GM11168 (cell line): Measurements from ENCODE around the gene TMEM134.

Experiments
- in situ Hi-C: fragments of 300-500 bp; cut with MboI; formaldehyde crosslinking; loops from one replicate; pipeline ENCODE4 v1.12.0; 2022; ENCODE audit warnings: low sequenced_read_pairs; ENCODE audit not compliant: unreplicated experiment

Gene TMEM134

GRCh38 chr11:67441098-67441563 is 27.9 kb downstream of the TMEM134 start:
- in situ Hi-C loops: no loop called here

GRCh38 chr11:67440229-67441097 is 28.6 kb downstream of the TMEM134 start:
- in situ Hi-C loops: no loop called here

- in situ Hi-C loops: no loop called here
These were observed 29.5 kb downstream of the TMEM134 start for GRCh38 chr11:67439321-67440228.

- in situ Hi-C loops: no loop called here
These were observed 30.7 kb downstream of the TMEM134 start for GRCh38 chr11:67438158-67438902.

- in situ Hi-C loops: no loop called here
These were observed 31.3 kb downstream of the TMEM134 start for GRCh38 chr11:67437809-67438157.

- in situ Hi-C loops: no loop called here
These were observed 31.8 kb downstream of the TMEM134 start, which contains the start of gene PTPRCAP for GRCh38 chr11:67437082-67437808. Gene PTPRCAP (minus strand): TSS chr11:67437682. CDS start chr11:67437619, 63 bp downstream.

- in situ Hi-C loops: no loop called here
These were observed 32.5 kb downstream of the TMEM134 start for GRCh38 chr11:67436459-67437081.

GRCh38 chr11:67435727-67436458 is 33.2 kb downstream of the TMEM134 start:
- in situ Hi-C loops: no loop called here

- in situ Hi-C loops: no loop called here
These were observed 33.9 kb downstream of the TMEM134 start for GRCh38 chr11:67435031-67435726.

- in situ Hi-C loops: no loop called here
These were observed 34.6 kb downstream of the TMEM134 start for GRCh38 chr11:67434395-67434881.

GRCh38 chr11:67433536-67434394 is 35.3 kb downstream of the TMEM134 start:
- in situ Hi-C loops: no loop called here

- in situ Hi-C loops: no loop called here
These were observed 36.2 kb downstream of the TMEM134 start for GRCh38 chr11:67432655-67433349.

- in situ Hi-C loops: no loop called here
These were observed 37.5 kb downstream of the TMEM134 start for GRCh38 chr11:67431346-67432249.

- in situ Hi-C loops: no loop called here
These were observed 39.3 kb downstream of the TMEM134 start for GRCh38 chr11:67429722-67430121.

GRCh38 chr11:67429038-67429668 is 39.9 kb downstream of the TMEM134 start:
- in situ Hi-C loops: no loop called here
